ENCODE data around the gene SULT1E1.

DNA sequence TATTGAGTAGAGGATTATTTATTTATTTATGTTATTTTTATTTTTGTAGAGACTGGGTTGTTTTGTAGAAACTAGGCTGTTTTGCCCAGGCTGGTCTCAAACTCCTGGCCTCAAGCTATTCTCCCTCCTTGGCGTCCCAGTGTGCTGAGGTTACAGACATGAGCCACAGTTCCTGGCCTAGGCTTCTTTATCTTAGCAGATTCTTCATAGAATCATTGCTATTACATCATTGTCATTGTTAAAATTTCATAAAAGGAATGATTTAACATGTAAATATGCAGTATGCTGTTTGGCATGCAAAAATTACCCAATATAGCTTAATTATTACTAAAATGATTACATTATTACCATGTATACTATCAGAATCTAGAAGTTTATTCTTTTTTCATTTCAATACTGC, 24.2 kb downstream of the SULT1E1 start:
- TF ChIP-seq, protein P1, sequence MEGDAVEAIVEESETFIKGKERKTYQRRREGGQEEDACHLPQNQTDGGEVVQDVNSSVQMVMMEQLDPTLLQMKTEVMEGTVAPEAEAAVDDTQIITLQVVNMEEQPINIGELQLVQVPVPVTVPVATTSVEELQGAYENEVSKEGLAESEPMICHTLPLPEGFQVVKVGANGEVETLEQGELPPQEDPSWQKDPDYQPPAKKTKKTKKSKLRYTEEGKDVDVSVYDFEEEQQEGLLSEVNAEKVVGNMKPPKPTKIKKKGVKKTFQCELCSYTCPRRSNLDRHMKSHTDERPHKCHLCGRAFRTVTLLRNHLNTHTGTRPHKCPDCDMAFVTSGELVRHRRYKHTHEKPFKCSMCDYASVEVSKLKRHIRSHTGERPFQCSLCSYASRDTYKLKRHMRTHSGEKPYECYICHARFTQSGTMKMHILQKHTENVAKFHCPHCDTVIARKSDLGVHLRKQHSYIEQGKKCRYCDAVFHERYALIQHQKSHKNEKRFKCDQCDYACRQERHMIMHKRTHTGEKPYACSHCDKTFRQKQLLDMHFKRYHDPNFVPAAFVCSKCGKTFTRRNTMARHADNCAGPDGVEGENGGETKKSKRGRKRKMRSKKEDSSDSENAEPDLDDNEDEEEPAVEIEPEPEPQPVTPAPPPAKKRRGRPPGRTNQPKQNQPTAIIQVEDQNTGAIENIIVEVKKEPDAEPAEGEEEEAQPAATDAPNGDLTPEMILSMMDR (conservative IDR thresholded peaks at IDR 0.05 in 1 of 2, IDR thresholded peaks at IDR 0.05 in 1 of 2; ENCODE audit: low read depth in 1 of 2, low read length in 2 of 2) = no peak
- TF ChIP-seq EZH2 (IDR thresholded peaks at IDR 0.05; ENCODE audit: low read length, missing control alignments) = no peak
